Body of pancreas (tissue), 4 donors: Measurements from ENCODE around the gene CD55.

Experiments used
- POLR2A ChIP-seq, 3 donors: fragments of 450-650 bp; IDR thresholded peaks; one replicate each; pipeline ENCODE4 v1.6.1; 2016; ENCODE audit warnings: antibody characterized with exemption in 3 of 3, mild to moderate bottlenecking in 2 of 3
- TF ChIP-seq, protein P1 (sequence below), 7 experiments: fragments of 450-650 bp in 4 of 7; fragments of 200-600 bp in 3 of 7; sonication (generic) in 3 of 7; IDR thresholded peaks; one replicate each; pipeline ENCODE4 v1.5.1; 2016 to 2019; ENCODE audit warnings: antibody characterized with exemption in 7 of 7

GRCh38 chr1:207288315-207288714 is 33.2 kb upstream of the CD55 start:
- TF ChIP-seq, protein P1, sequence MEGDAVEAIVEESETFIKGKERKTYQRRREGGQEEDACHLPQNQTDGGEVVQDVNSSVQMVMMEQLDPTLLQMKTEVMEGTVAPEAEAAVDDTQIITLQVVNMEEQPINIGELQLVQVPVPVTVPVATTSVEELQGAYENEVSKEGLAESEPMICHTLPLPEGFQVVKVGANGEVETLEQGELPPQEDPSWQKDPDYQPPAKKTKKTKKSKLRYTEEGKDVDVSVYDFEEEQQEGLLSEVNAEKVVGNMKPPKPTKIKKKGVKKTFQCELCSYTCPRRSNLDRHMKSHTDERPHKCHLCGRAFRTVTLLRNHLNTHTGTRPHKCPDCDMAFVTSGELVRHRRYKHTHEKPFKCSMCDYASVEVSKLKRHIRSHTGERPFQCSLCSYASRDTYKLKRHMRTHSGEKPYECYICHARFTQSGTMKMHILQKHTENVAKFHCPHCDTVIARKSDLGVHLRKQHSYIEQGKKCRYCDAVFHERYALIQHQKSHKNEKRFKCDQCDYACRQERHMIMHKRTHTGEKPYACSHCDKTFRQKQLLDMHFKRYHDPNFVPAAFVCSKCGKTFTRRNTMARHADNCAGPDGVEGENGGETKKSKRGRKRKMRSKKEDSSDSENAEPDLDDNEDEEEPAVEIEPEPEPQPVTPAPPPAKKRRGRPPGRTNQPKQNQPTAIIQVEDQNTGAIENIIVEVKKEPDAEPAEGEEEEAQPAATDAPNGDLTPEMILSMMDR (IDR thresholded peaks at IDR 0.05) = no peak
- TF ChIP-seq POLR2A (IDR thresholded peaks at IDR 0.05) = no peak
